ENCODE data around the gene ZNF829.

The ZNF829 gene

DNA sequence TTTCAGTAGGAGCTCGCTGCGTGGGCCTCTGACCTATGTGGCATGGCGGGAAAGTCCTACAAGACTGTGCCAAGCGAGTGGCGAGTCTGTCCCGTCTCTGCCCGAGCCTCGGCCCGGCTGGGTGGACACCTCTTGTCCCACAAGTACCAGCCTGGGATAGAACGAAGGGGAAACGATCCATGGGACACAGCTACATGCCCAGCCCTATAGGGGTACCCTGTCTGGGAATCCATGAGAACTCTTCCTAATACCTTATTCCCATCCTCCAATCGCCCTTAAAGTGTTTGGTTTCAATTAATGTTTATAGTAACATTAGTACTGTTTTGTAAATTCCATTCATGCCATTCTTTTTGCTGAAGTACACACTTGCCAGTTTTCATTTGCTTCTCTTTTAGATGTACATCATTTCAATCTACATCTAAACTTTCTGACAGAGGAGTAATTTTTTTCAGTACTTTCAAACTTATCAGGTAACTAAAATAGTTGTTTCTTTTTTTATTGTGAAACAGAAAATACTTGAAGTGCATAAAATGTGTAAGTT lies 77.2 kb downstream of the ZNF829 start:
- Mint-ChIP-seq H3K4me3 (no peak overlapping the region), H3K9me3 (peaks cover 44% of the 10 kb centered on the region), H3K27ac (no peak overlapping the region), H3K27me3 (ENCODE audit: low read depth) (no peaks in the 10 kb centered on the region), H3K4me1 (peaks cover 5% of the 10 kb centered on the region), H3K36me3 (ENCODE audit: low read depth) (peaks cover 63% of the 10 kb centered on the region)
- TF ChIP-seq, protein P1, sequence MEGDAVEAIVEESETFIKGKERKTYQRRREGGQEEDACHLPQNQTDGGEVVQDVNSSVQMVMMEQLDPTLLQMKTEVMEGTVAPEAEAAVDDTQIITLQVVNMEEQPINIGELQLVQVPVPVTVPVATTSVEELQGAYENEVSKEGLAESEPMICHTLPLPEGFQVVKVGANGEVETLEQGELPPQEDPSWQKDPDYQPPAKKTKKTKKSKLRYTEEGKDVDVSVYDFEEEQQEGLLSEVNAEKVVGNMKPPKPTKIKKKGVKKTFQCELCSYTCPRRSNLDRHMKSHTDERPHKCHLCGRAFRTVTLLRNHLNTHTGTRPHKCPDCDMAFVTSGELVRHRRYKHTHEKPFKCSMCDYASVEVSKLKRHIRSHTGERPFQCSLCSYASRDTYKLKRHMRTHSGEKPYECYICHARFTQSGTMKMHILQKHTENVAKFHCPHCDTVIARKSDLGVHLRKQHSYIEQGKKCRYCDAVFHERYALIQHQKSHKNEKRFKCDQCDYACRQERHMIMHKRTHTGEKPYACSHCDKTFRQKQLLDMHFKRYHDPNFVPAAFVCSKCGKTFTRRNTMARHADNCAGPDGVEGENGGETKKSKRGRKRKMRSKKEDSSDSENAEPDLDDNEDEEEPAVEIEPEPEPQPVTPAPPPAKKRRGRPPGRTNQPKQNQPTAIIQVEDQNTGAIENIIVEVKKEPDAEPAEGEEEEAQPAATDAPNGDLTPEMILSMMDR (IDR thresholded peaks at IDR 0.05; ENCODE audit: unreplicated experiment in 3 of 3), result no peak

Data from nephron (organoid).